Measurements from ENCODE around the gene CCSER2.
"Not testable (repeated sequence)": the region's sequence is repeated elsewhere in the genome, so short reads cannot be mapped to it uniquely, and the experiment has no call there.

Gene CCSER2

DNA sequence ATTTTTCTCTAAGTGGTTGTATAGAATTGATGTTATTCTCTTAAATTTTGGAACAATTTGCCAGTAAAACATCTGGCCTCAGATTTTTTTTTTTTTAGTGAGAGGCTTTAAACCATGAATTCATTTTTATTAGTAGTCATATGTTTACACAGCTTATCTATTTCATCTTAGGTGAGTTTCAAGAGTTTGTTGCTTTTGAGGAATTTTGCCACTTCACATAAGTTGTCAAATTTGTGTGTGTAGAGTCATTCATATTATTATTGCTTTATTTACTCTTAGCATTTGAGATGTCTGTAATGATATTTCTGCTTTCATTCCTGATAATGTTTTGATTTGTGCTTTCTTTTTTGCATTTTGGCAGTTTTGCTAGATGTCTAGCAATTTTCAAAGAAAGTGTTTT, 132.1 kb downstream of the CCSER2 start:
- no peak for DNase-seq

DNA sequence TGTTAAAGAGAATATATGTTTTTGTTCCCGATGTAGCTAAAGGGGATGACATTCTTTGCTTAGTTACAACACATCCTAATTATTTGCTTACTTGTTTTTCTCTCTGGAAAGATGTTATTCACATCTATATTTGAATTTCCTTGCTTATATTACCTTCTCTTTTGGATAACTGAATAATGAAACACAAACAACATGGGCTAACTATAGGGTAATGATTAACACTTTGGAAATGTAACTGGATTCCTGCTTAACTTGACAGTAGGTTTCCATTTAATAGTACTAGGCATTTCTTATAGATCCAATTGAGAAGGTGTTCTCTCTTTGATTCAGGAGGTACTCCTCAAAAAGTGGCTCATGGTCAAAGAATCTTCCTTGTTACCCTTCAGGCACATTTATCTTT, 141.1 kb downstream of the CCSER2 start:
- no peak for DNase-seq

- no peak for DNase-seq
These were observed 144.7 kb downstream of the CCSER2 start for GRCh38 chr10:84473136-84473535.

DNA sequence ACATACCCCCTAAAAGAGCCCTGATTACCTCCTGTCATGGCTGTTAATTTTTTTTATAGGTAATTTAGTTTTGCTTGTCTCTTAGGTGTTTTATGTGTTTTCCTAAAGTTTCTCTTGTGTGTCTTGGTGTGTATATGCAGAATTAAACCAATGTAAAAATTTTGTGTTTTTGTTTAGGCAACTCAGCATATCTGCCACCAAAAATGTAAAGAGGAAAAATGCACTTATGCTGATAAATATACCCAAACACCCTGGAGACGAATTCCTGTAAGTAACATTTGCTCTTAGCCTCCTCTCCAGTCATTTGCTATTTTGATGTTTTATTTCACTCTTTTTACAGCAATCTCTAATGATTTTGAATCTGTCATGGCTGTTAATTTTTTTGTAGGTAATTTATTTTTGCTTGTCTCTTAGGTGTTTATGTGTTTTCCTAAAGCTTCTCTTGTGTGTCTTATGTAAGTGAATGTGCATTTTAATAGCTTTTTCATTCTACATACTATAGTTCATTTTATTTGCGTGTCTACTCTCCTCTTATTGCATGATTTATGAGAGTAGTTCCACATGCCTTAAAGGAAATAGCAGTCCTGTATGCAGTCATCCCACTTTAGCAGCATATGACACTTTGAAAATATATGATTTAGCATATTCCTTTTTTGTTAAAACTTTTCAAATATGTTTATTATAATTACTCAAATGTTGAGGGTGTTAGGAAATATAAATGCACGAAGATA, 149.2 kb downstream of the CCSER2 start:
- DNase-seq = no peak

DNA sequence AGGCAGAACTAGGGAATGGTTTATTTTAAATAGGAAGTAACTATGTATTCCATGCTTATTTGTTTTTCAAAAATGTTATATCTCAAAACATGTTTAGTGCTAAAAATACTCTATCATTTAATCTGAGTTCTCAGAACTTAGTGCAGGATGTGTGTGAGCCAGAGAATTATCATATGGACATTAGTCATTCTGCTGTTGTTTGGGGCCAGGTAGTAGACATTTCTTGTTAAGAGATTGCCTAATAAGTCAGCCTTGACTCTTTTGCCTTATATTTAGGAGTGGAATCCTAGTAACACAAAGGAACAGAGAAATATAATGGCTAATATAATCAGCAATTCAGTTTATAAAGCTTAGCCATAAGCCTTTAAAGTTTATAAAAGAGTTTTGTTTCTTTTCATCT, 149.8 kb downstream of the CCSER2 start:
- no peak for DNase-seq

DNA sequence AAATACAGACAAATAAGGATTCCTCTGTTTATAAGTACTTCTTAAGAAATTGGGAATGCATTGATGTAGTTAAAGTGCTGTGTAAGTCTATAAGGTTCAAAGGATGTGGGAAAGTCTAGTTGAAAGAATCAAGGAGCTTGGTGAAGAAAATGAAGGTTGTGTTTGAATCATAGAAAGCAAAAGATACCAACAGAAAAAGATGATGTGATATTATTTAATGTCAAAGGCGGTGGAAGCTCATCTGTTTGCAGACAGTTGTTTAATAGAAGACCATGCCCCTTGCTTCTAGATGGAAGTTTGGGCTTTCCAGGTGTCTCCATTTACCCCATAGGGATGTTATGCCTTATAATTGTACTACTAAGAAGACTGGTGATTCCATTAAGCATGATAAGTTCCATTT, 150.3 kb downstream of the CCSER2 start:
- no peak for DNase-seq

- no peak for DNase-seq
These were observed 156.2 kb downstream of the CCSER2 start for GRCh38 chr10:84484541-84484940.

- no peak for DNase-seq
These were observed 165.0 kb downstream of the CCSER2 start for GRCh38 chr10:84493361-84493760.

DNA sequence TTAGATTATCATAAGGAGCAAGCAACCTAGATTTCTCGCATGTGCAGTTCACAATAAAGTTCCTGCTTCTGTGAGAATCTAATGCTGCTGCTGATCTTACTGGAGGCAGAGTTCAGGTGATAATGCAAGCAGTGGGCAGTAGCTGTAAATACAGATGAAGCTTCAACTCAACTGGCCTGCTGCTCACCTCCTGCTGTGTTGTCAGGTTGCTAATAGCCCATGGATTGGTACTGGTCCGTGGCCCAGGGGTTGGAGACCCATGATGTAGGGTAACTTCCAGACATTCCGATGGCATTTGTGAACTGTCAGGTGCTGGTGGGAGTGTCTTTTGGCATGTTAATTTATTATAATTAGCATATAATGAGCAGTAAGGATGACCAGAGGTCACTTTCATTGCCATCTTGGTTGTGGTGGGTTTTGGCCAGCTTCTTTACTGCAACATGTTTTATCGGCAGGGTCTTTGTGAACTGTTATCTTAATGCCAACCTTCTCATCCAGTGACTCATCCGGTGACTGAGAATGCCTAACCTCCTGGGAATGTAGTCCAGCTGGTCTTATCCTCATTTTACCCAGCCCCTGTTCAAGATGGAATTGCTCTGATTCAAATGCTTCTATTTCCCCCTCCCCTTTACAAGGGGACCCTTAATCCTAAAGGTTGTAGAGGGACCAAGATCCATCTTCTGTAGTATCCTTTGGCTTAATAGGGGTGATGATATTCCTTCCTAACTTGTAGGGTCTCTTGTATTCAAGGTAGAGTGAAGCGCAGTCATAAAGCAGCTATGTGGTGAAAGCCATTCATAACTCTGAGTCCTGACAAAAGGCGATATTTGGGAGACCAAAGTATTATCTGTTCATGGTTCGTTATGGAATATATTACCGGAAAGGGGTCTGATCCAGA, 165.8 kb downstream of the CCSER2 start:
- no peak for DNase-seq

DNA sequence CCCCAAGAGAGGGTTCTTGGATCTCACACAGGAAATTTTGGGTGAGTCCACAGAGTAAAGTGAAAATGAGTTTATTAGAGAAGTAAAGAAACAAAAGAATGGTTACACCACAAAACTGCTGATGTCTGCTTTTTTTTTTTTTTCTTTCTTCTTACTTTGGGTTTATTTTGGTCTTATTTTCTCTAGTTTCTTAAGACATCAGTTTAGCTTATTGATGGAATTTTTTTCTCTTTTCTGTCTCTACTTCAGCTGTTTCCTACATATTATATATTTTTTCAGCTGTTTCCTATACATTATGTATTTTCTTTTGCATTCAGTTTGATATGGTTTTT, 166.4 kb downstream of the CCSER2 start:
- no peak for DNase-seq

DNA sequence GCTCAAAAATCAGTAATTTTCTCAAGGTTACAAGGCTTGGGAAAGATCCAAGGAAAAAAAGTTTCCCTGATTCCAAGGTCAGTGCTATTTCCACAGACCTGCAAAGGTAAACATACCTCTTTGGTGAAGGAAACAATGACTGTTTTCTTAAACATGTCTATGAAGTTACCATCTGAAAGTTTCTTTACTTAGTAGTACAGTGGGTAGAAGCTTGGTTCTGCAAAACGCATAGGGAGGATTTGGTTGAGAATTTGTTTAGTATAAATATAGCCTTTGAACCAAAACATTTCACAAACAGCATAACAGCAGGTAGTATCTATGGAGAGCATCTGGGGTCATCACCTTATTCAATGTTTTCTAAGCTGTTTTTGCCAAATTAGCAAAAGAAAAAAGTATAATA, 169.6 kb downstream of the CCSER2 start:
- DNase-seq = no peak

DNA sequence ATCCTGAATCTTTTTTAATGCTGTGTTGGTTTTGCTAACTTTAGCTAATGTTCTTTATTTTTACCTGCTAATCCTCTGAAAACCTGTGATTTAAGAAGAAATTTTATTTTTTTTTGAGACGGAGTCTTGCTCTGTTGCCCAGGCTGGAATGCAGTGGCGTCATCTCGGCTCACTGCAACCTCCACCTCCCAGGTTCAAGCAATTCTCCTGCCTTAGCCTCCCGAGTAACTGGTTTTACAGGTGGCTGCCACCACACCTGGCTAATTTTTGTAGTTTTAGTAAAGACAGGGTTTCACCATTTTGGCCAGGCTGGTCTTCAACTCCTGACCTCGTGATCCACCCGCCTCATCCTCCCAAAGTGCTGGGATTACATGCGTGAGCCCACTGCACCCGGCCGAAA, 170.7 kb downstream of the CCSER2 start:
- not testable (repeated sequence) for DNase-seq

GRCh38 chr10:84499846-84500245, 171.5 kb downstream of the CCSER2 start:
- no peak for DNase-seq

- no peak for DNase-seq
These were observed 181.7 kb downstream of the CCSER2 start for GRCh38 chr10:84510121-84510520.

GRCh38 chr10:84511106-84511505, 182.7 kb downstream of the CCSER2 start:
- DNase-seq = no peak

DNA sequence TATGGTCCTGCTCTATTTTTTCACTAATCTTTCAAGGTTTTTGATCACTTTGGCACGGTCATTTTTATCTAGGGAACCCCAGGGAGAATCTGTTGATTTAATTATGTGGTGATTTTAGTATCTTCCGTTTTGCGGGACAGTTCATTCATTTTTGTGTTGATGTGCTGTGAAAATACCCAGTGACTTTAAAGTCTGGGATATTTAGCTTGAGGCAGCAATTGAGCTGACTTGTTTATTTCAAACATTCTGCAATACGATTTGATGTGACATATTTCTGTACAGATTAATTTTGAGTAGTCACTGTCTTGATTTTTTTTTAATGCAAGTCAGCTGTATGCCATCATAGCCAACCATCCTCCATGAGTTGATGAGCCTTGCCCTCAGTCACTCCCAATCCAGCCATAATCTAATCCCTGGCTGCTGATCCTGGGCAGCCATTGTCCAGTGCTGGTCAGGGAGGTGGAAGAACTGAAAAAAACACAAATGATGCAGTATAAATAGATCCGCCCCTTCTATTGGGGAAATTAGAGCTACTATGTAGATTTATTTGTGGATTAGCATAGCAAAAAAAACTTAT, 183.4 kb downstream of the CCSER2 start:
- no peak for DNase-seq

GRCh38 chr10:84517554-84517953, 189.2 kb downstream of the CCSER2 start:
- DNase-seq = no peak

DNA sequence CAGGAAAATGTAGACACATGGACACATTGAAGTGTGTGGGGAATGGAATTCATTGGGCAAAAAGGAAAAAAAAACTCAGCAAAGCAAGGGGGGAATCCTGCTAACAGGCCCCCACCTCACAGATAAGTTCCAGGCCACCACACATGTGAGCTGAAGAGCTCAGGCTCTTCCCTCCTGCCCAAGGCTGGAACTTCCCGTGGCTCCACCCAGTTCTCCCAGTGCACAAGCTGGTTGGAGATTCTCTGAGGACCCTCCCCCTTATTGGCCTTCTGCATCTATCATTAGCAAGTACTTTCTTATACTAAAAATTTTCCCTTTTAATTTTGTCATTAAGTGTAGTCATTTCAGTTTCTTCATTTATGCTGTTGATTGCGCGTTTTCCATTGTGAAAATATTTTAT, 190.8 kb downstream of the CCSER2 start:
- no peak for DNase-seq

DNA sequence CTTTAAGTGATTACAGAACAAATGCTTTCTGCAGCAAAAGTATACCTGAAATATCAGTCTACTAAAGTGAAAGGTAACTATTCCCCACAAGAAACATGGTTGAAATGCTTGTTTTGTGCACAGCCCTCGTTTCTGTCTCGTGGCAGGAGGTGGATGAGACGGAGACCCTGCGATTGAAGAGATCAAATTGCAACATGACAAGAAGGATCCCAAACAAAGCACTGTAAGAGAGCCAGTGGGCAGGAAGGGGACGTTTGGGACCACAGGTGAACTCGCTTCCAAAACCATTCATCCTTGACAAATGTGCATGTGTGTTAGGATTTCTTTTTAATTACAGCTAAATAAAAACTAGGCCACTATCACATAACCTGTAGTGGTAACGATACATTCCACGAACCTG, 192.6 kb downstream of the CCSER2 start:
- DNase-seq = no peak

- DNase-seq = no peak
These were observed 193.1 kb downstream of the CCSER2 start for GRCh38 chr10:84521468-84521867.

GRCh38 chr10:84522612-84523462, 194.4 kb downstream of the CCSER2 start:
- DNase-seq = no peak

- no peak for DNase-seq
These were observed 195.1 kb downstream of the CCSER2 start for GRCh38 chr10:84523526-84523925.

DNA sequence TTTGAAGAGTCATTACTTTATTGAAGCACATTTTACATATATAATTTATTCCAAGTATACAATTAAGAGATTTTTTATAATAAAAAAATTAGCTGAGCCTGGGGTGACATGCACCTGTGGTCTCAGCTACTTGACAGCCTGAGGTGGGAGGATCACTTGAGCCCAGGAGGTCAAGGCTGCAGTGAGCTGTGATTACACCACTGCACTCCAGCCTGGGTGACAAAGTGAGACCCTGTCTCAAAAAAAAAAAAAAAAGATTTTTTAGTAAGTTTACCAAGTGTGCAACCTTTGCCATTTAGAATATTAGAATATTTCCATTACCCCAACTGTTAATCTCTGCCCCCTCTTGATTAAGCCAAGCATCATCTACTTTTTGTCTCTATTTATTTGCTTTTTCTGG, 196.0 kb downstream of the CCSER2 start:
- no peak for DNase-seq

All from GF-D8 (cell line).